ENCODE measurements around the gene TENT5C.

TENT5C gene

GRCh38 chr1:117583247-117583646, 22.6 kb upstream of the TENT5C start:
- Histone ChIP-seq H3K9me3 (ENCODE audit: control insufficient read depth, insufficient read depth, low read depth, low read length) (no peaks in the 10 kb centered on the region), H3K27ac (ENCODE audit: extremely low read depth, low read depth, low read length) (no peak overlapping the region), H3K36me3 (ENCODE audit: control insufficient read depth in 2 of 2, insufficient read depth in 1 of 2, low read length in 2 of 2) (no peaks in the 10 kb centered on the region), H3K4me1 (ENCODE audit: control insufficient read depth, insufficient read depth, low read length) (no peaks in the 10 kb centered on the region), H3K4me3 (ENCODE audit: low read depth, low read length) (no peak overlapping the region)
- CTCF ChIA-PET, result interaction anchor here (0.6 kb wide), 1 partner anchor 246 kb away, joined by 3 read pairs; no protein-coding TSS in a partner anchor
- no peak for TF ChIP-seq ZXDB (tag by site-specific recombination; IDR thresholded peaks at IDR 0.05)
- no peak for TF ChIP-seq ZNF214 (tag by site-specific recombination; IDR thresholded peaks at IDR 0.05; ENCODE audit: borderline replicate concordance)
- TF ChIP-seq ZNF843 (tag by site-specific recombination; IDR thresholded peaks at IDR 0.05), result no peak
- no peak for TF ChIP-seq ZEB2 (tag by site-specific recombination; IDR thresholded peaks at IDR 0.05)
- no peak for TF ChIP-seq ZBTB17 (tag by site-specific recombination; IDR thresholded peaks at IDR 0.05)
- no peak for TF ChIP-seq ZNF561 (tag by site-specific recombination; IDR thresholded peaks at IDR 0.05; ENCODE audit: borderline replicate concordance)
- TF ChIP-seq CTCF (tag by site-specific recombination; IDR thresholded peaks at IDR 0.05), result no peak
- no peak for TF ChIP-seq SP7 (tag by site-specific recombination; IDR thresholded peaks at IDR 0.05)
- no peak for TF ChIP-seq ZNF596 (tag by site-specific recombination; IDR thresholded peaks at IDR 0.05)
- TF ChIP-seq SCRT1 (tag by site-specific recombination; IDR thresholded peaks at IDR 0.05; ENCODE audit: borderline replicate concordance), result no peak
- POLR2A ChIA-PET, result no interaction called here

GRCh38 chr1:117584181-117584580, 21.7 kb upstream of the TENT5C start:
- no peaks in the 10 kb centered on the region for H3K9me3 ChIP-seq (ENCODE audit: control insufficient read depth, insufficient read depth, low read depth, low read length)
- no peak overlapping the region for H3K4me3 ChIP-seq (ENCODE audit: low read depth, low read length)
- no peaks in the 10 kb centered on the region for H3K4me1 ChIP-seq (ENCODE audit: control insufficient read depth, insufficient read depth, low read length)
- ChIA-PET CTCF (no interaction called here), POLR2A (no interaction called here)
- H3K27ac ChIP-seq (ENCODE audit: extremely low read depth, low read depth, low read length), result no peak overlapping the region
- H3K36me3 ChIP-seq (ENCODE audit: control insufficient read depth in 2 of 2, insufficient read depth in 1 of 2, low read length in 2 of 2), result no peaks in the 10 kb centered on the region
- TF ChIP-seq ZNF580 (tag by site-specific recombination; IDR thresholded peaks at IDR 0.05) (no peak), ZNF610 (tag by site-specific recombination; IDR thresholded peaks at IDR 0.05; ENCODE audit: borderline replicate concordance) (no peak), ZBTB10 (tag by site-specific recombination; IDR thresholded peaks at IDR 0.05) (no peak), ZNF10 (tag by site-specific recombination; IDR thresholded peaks at IDR 0.05) (no peak), ZNF670 (tag by site-specific recombination; IDR thresholded peaks at IDR 0.05; ENCODE audit: low read depth) (no peak), WT1 (tag by site-specific recombination; IDR thresholded peaks at IDR 0.05) (no peak), SP3 (tag by site-specific recombination; IDR thresholded peaks at IDR 0.05) (no peak), ZNF837 (tag by site-specific recombination; IDR thresholded peaks at IDR 0.05) (no peak), ZNF2 (tag by site-specific recombination; IDR thresholded peaks at IDR 0.05) (no peak), ZNF501 (tag by site-specific recombination; IDR thresholded peaks at IDR 0.05) (no peak), ZNF146 (tag by site-specific recombination; IDR thresholded peaks at IDR 0.05) (no peak), PRDM4 (tag by site-specific recombination; IDR thresholded peaks at IDR 0.05) (no peak), PRDM6 (tag by site-specific recombination; IDR thresholded peaks at IDR 0.05) (no peak), ZBTB6 (tag by site-specific recombination; IDR thresholded peaks at IDR 0.05) (no peak)

Data from HEK293 (cell line).